Endometrium (tissue), 2 donors: ENCODE data around the gene RAP1A.
"Not testable (repeated sequence)": the region's sequence is repeated elsewhere in the genome, so short reads cannot be mapped to it uniquely, and the experiment has no call there.

ENCODE experiments used
- FAIRE-seq: peaks from 2 replicates; lab custom pipeline; 2012; peaks lifted over from hg19 to GRCh38; lab: Jason Lieb, UNC
- donor health status: control.
- donor health status: control.

Gene RAP1A

DNA sequence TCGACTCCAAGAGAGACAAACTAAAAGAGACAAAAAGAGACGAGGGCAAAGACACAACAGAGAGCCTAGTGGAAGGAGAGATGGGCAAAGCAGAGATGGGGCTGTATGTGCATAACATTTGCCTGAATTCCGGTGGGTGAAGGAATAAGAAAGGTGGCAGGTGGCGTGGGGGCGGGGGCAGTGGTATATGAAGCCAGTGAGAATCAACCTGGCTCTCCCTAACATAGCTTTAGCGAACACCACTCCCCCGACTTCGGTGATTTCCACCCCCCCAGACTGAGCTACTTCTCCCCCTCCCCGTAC is 118.5 kb downstream of the RAP1A start:
- FAIRE-seq: no peak

DNA sequence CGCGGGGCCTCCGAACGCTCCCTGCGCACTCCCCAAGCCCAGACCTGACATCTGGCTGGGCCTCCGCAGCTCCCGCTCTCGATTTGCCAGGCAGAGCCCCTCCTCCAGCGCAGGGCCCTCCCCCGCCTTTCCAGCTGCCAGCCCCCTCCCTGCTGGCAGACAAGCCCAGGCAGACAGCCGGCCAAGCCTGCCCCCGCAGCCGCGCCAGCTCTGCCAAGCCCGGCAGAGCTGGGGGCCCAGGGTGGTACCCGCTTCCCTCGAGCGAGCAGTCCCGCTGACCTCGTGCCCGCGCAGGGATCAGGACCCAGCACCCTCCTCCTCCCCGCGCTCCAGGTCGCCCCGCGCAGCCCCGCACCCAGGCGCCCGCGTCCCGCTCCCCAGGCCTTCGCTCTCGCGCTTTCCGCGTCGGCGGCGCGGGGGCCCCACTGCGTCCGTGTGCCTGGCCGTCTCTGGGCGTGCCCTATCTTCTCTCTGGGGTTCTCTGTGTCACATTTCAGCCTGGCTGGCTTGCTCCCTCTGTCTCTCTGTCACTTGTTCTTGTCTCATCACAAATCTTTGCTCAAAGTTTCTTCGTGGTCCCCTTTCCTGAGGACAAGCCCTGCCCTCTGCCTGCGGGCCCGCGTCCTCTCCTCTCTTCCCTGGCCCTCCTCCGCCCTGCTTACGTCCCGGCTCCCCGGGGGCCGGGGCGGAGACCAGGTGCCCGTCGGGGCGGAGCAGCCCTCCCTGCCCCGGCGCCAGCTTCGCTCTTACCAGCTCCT is 119.0 kb downstream of the RAP1A start:
- FAIRE-seq: no peak

DNA sequence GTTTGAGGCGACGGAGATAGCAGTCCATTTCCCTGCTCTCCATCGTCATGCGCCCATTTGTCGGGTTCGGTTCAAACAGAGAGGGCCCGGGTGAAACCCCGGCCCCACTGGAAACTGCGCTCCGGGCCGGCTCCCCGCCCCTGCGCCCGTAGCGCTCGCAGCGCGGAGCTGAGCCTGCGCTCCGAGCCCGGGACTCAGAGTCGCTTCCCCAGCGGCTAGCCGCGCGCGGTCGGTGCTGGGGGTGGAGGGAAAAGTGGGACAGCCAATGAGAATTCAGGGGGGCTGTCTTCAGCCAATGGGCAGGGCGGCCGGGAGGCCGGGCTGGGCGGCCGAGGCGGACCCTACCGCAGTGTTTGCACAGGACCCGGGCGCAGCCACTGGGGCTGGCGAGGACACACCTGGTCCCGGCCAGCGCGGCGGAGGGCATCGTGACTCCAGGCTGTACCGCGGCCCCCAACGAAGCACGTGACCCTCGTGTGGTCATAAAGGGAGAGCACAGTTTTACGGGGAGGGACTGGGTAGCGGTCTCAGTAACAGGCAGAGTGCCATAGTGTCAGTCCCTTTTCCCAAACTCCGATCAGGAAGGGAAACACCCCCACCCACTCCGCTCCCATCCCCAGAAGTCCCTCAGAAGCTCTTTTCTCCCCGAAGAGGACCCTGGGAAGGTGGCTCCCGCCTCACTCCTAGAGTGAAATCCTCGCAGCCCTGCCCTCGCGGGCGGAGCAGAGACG is 119.8 kb downstream of the RAP1A start, which contains the start of gene INKA2:
TSS of gene INKA2 (minus strand) at position 202 of the 731 bp plus-strand sequence. CDS start at position 49, 153 bp downstream.
- FAIRE-seq: no peak

DNA sequence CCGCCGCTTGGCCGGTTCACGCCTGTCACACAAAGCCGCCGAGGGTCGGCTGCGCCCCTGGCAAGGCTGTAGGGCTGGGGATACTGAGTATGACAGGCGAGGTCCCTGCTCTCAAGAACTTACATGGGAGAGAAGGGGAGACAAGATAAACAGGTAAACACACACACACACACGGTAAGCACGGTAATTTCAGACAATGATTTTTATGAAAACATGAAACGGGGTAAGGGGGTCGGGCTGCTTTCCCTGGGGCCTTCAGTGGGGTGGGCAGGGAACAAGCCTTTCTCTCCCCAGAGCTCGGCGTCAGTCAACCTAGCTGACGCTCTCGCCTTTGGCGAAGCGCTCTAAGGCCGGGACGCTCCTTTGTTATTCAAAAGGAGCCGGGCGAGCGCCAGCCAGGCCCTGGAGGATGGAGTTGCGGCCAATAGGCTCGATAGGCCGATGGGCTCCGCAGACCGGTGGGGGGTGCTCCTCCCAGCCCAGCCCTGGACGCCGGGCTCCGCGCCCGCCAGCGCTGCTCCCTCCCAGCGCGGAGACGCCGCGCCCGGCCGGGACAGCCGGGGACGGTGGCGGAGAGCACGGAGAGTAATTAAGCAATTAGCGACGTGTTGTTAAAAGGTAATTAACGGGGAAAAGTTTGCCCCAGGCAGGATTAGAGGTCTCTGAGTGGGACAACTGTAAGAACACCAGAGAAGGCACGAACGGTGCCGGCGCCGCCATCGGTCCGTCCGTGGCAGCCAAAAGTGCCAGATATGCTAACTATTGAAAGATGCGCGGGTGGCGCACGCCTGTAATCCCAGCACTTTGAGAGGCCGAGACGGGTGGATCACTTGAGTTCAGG is 120.6 kb downstream of the RAP1A start:
- no peak for FAIRE-seq

DNA sequence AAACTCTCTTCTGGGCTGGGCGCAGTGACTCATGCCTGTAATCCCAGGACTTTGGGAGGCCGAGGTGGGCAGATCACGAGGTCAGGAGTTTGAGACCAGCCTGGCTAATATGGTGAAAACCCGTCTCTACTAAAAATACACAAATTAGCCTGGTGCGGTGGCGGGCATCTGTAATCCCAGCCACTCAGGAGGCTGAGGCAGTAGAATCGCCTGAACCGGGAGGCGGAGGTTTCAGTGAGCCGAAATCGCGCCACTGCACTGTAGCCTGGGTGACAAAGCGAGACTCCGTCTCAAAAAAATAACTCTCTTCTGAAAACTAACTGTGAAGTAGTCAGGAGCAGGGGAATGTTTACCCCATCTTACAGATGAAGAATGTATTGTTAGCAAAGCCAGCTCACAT is 122.7 kb downstream of the RAP1A start:
- FAIRE-seq: not testable (repeated sequence)

DNA sequence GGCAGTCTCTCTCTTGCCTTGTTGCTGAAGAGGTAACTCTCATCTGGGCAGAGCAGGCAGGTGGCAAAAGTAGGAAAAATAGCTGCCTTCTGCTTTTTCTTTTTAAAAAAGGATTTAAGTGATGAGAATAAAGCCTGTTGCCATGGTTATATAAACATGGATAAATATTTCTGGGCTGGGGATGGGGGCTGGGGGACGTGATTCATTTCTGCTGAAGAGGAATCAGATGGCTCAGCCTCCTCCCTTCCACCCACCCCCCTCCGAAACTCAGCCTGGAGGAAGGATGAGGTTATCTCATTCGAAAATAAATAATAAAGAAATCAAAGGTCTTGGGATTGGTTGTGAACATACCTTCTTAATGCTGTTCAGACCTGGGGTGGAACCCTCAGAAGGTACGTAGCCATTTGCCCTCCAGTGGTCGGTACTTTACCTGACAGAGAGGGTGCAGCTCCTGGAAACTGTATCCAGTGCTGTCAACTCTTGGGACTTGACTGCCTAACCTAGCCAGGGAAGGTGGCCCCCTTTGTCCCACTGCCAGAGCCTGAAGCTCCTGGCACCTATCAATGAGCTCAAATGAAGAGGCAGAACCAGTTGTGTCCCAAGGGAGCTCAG is 123.5 kb downstream of the RAP1A start:
- no peak for FAIRE-seq

DNA sequence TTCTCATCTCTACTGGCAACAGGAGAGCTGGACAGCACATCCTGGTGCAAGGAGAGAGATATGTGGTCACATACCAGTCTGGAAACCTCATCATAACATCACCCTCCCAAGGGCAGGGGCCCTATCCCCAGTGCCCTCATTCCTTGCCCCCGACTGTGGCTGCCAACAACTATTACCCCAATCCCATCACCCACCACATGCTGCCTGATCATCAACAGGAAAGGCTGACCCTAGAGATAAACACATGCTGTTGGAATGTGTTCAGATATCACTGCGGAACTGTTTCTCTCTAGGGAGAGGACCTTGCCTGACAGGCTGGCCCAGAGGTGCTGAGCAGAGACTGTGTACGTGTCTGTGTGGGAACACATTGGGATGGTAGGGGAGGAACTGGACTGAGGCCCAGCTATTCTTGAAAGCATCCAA is 124.1 kb downstream of the RAP1A start:
- FAIRE-seq: no peak

DNA sequence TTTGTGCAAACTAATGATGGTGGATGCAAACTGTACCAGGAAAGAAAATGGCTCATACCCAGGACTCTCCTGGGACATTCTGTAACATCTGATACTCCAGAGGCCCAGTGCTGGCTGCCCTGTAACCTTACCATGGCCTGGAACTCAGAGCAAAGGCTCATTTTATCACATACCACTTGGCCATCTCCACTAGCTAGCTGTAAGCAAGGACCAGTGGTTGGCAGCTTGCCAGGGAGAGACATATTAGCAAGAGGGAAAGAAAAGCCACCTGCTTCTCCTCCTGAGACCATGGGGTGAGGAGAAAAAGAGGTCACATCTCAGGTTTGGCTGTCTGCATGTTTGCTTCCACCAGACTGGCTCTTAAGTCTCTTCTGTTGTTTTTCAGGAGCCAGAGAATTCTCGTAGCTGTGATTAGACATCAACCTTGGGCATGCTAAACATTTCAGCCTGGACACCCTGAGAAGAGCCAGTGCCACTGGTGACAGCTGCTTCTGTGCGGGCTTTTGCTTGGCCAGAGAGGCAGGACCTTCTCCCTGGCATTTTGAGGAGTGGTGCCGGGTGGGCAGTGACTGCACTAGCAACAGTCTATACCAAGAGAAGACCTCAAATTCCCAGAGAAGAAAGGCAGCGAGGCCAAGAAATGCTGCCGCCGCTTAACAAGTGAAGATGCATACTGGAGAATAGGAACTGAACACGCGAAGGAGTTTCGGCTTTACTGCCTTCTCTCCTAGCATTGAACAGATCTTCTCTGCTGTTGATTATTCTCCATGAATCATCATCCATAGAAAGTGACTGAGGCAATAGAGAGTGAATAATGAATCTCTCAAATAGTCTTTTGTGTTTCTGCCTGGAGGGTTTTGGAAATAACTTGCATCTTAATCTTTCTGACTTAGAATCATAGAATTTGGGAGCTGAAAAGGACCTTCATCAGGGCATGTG is 126.4 kb downstream of the RAP1A start:
- FAIRE-seq: no peak

DNA sequence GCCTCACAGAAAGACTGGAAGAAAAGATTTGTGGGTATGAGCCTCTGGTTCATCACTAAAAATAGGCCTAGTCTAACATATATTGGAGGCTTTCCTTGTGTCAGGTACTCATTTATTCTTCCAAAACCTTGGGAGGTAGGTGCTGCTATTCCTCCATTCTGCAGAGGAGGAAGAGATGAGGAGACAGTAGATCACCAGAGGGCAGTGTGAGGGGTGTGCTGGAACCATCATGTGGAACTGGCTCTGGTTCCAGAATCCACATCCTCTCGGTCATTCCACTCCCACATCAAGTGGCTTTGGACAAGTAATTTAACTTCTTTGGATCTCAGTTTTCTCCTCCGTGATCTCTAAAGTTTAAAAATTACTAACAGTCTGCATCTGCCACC is 127.0 kb downstream of the RAP1A start:
- FAIRE-seq: no peak

DNA sequence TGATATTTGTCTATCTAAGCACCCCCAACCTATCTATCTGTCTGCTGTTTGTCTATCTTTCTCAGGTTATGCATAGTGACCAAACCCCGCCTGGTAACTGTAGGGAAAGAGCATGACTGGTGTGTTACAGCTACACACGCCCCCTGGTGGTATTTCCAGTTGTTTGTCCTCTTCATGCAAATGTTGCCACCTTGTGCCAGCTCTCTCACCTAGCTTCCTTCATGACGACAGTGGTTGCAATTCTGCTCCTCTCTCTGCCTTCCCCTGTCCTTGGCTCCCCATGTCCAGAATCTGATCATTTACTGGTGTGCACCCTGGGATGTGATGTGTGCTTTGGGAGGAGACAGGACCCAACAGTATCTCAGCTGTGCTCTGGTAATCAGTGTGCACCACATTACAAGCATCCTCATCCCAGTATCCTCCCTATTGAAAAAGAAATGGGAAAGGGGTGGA is 127.7 kb downstream of the RAP1A start:
- FAIRE-seq: no peak

DNA sequence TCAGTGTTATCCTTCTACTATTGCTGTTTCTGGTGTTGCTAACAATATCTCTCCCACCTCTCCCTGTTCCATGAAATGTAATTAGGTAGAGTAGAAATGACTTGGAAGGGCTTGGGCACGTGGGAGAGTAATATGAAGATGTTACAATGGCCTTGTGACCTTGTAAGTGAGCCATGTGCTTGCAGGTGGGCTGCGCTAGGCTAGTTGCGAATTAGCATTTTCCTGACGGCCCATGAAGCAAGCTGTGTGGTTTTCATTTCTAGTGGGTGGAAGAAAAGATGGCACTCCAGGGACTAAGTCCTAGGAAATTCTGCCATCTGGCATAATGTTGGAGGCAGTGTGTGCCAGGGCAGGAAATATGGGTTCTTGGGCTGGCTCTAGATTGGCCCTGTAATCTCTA is 128.4 kb downstream of the RAP1A start:
- FAIRE-seq: no peak

DNA sequence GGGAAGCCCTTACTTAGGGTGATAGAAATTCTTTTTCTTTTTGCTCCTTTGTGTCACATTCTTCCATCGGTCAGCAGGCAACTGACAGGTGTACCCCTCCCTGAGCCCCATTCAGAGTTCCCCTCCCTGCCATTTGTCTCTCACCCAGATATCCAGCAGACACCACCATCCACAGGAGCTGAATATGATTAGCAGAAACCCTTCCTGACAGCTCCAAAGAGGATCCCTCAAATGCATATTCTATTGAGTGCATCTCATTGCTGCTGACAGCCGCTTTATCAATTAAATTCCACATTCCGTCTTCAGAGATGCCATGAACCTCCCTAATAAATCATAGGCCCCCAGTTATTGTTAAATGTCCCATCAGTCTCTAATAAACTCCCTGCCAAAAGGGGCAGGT is 130.0 kb downstream of the RAP1A start:
- FAIRE-seq: no peak

DNA sequence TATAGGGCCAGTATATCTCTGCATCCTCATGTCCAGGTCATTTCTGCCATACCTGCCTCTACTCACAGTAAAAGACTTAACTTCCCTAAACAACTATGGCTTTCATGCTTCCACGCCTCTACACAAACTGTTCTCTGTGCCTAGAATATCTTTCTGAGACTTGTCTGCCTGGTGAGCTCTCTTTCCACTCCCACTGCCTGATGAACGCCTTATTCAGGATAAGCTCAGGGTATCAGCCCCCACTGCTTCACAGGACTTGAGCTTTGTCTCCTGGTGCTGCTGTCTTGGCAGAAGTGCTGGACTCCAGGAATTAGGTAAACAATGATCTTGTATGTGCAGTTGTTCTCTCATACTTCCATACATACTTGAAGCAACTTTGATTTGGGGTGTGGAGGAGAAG is 131.3 kb downstream of the RAP1A start:
- no peak for FAIRE-seq

DNA sequence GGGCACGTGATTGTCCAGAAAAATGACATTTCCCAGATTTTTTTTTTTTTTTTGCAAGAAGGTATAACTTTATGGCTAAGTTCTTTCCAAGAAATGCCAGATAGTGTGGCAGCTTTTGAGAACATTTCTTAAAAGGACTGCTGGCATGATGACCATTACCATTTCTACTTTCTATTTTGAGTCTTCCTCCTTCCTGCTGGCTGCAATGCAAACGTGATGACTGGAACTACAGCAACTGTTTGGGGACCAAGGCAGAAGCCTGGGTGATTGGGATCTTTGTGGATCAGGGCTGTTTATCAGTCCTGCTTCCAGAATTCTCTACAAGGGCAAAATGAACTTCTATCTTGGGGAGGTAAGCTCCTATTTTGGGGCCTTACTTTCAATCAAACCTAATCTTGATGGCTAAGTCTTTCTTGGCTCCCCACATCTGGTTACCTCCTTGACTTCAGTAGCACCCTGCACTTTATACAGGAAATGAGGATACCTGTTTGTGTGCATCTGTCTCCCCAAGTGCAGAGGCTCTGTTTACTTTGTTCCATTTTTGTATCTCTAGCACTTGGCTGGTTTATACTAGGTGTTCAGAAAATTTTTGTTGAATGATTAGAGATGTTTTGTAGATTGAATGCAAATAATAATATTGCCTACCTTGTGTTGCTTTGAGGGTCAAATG is 132.5 kb downstream of the RAP1A start:
- no peak for FAIRE-seq

DNA sequence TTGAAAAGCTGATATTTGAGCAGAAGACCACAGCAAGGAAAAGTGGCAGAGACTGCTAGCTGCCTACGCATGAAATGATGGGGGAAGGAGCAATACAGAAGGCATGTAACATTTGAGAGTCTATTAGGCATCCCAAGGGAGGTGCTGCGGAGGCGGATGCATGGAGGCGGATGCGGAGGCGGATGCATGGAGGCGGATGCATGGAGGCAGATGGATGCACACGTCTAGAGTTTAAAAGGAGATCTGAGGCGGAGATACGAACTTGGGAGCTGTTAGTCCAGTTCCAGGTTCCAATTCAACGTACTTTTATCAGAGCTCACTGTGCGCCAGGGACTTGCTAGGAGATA is 135.4 kb downstream of the RAP1A start:
- no peak for FAIRE-seq

DNA sequence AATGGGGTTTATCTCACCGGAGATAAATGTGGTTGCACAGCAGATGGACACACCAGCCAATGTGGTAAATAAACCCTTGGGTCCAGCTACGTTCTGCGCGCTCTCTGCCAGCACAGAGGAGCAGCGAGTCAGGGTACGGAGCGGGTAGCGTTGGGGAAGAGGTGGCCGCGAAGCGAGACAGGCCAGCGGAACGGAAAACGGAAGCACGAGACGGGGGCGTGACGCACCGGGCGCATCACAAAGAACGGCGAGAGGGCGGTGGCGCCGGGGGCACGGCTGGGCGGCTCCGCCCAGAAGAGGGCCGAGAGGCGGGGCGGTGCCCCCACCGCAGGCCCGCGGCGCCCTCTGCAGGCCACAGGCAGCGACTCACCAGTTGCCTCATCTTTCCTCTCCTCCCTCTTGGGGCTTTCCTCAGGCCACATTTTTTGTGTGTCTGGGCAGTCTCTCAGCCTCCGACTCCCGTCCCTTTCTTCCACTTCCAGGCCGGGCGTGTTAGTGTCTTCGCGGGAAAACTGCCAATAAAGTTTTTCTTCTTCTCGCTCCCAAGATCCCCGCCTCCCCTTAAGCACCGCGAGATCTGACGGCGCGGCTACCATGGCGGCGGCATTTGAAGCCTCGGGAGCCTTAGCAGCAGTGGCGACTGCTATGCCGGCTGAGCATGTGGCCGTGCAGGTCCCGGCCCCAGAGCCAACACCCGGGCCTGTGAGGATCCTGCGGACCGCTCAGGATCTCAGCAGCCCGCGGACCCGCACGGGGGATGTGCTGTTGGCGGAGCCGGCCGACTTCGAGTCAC is 135.9 kb downstream of the RAP1A start, which contains the start of gene DDX20:
TSS of gene DDX20 (plus strand) at position 571 of the 793 bp plus-strand sequence. CDS start at position 595, 24 bp downstream.
- FAIRE-seq: peak; percentile 37

DNA sequence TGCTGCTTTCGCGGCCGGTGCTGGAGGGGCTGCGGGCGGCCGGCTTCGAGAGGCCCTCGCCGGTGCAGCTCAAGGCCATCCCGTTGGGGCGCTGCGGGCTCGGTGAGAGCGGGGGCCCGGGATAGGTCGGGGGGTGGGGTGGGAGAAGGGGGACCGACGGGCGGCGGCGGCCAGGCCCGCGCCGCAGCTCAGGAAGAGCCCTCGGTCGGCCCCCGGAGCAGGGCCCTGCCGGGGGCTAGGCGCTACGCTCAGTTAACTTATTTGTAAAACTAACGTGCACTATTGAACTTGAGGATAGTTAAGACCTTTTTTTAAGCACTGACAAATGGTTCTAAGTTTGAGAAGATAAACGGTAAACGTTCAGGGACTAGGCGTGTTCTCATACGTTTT is 136.5 kb downstream of the RAP1A start:
- FAIRE-seq: no peak

DNA sequence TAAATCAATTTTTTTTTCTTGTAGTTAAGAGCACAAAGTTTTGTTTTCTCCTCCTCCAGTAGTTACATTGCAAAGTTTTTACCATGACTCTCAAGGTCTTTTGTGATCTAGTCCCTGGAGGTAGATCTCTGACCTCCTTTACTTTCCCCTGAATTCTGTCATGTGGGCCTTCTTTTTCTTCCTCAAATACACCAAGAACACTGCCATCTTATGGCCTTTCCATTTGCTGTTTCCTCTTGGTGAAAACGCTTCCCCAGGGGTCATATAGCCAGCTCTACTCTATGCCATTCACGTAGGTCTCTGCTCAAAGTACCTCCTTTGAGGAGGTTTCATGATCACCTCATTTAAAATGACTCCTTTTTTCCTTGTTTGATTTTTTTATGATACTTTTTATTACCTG is 138.8 kb downstream of the RAP1A start:
- no peak for FAIRE-seq

DNA sequence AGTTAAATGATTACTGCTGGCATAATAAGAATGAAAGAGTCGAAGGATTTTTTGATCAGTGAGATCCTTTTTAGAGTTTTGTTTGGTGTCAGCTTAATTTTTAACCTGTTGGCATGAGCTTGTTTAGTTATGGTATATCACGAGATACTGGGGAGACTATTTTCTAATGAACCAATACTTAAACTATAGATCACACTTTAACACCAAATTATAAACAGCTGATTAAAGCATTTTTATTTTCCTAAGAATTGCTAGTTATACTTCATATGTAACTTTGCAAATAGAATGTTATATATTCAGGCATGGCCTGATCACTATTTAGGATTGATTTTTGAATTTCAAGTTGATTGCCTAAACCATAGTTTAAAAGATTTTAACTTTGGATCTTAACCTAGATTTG is 142.1 kb downstream of the RAP1A start:
- FAIRE-seq: no peak

DNA sequence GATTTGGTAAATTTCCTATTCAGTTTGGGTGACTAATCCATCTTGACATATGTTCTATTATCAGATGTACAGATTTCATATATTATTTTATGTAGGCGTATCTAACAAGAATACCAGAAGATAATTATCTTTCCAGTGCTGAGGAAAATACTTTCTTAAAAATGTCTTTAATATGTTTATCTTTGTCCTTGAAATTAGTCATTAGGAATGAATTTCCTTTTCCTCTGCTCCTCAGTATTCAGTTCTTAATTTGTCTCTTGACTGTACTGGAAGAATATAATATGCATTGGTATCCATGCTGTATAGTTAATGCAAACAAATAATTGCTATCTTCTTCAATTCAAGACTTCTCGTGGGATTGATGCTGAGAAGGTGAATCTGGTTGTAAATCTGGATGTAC is 142.7 kb downstream of the RAP1A start:
- FAIRE-seq: no peak
